Panc1 (cell line): ENCODE data around the gene ASIC3. TPM values are rescaled to one million over a fixed set of nuclear protein-coding genes. Genes with fewer than 3 reads are reported as not detected.
A peak's percentile ranks its signal among the peaks of the same experiment; 100 is the strongest.

ENCODE experiments used
- ATAC-seq: fragments of 200-7000 bp; cut with Tn5 transposase; 2 replicates; pipeline ENCODE4 v1.9.1; 2020; ENCODE audit warnings: mild to moderate bottlenecking, moderate library complexity
- BruUV-seq: library from RNA; stranded (reverse); fragments of 400-500 nt; replicated peaks from 2 replicates; lab custom pipeline; 2021; lab: Mats Ljungman, UMichigan
- CTCF ChIA-PET: fragments of 300-600 bp; sonication (Branson Sonifier 250); formaldehyde crosslinking; loops from one replicate; lab custom pipeline; 2022; ENCODE audit warnings: antibody characterized with exemption; lab: Charles Lee
- POLR2A ChIA-PET: fragments of 300-600 bp; sonication (Branson Sonifier 250); formaldehyde crosslinking; loops from one replicate; lab custom pipeline; 2022; ENCODE audit warnings: antibody characterized with exemption; lab: Charles Lee
- DNase-seq: peaks from one replicate; pipeline ENCODE4 v3.0.0-alpha.2; 2010; ENCODE audit warnings: low read depth, low spot score
- H3K27ac ChIP-seq: 2 replicates; pipeline ENCODE4 v1.5.1; 2011; ENCODE audit warnings: mild to moderate bottlenecking, low read length, inconsistent platforms
- H3K27me3 ChIP-seq: fragments of 200-500 bp; sonication (Bioruptor generic); 2 replicates; pipeline ENCODE4 v1.6.0; 2014; ENCODE audit warnings: low read length, inconsistent platforms; ENCODE audit not compliant: control insufficient read depth, insufficient read depth
- H3K36me3 ChIP-seq: fragments of 200-500 bp; sonication (Bioruptor generic); 2 replicates; pipeline ENCODE4 v1.5.1; 2014; ENCODE audit warnings: inconsistent platforms, mild to moderate bottlenecking, low read length, moderate library complexity; ENCODE audit not compliant: control insufficient read depth, insufficient read depth
- H3K4me1 ChIP-seq: 2 replicates; pipeline ENCODE4 v1.5.1; 2011; ENCODE audit warnings: inconsistent platforms, mild to moderate bottlenecking, low read length, moderate library complexity; ENCODE audit not compliant: control insufficient read depth, insufficient read depth
- H3K4me3 ChIP-seq, 2 experiments: 2 replicates each; pipeline ENCODE4 v1.5.1; 2011 to 2012; ENCODE audit warnings: low read depth in 2 of 2, low read length in 2 of 2, mild to moderate bottlenecking in 2 of 2, inconsistent platforms in 1 of 2, moderate library complexity in 1 of 2
- H3K9me3 ChIP-seq: fragments of 200-500 bp; sonication (Bioruptor generic); 2 replicates; pipeline ENCODE4 v1.5.1; 2014; ENCODE audit warnings: low read depth, mild to moderate bottlenecking, inconsistent platforms, low read length, moderate library complexity; ENCODE audit not compliant: control insufficient read depth, insufficient read depth
- POLR2AphosphoS5 ChIP-seq: IDR thresholded peaks from 2 replicates; pipeline ENCODE4 v1.6.1; 2012; ENCODE audit warnings: mild to moderate bottlenecking, low read depth, low read length, moderate library complexity
- SIN3A ChIP-seq: IDR thresholded peaks from 2 replicates; pipeline ENCODE4 v1.6.1; 2012; ENCODE audit warnings: low read depth, mild to moderate bottlenecking, low read length, moderate library complexity, borderline replicate concordance; ENCODE audit not compliant: insufficient read depth
- TCF7L2 ChIP-seq: IDR thresholded peaks from 2 replicates; pipeline ENCODE4 v1.6.1; 2011; ENCODE audit warnings: mild to moderate bottlenecking, low read depth, low read length, inconsistent platforms
- in situ Hi-C: cut with HindIII; loops from 2 replicates; pipeline ENCODE4 v1.10.0; 2016; ENCODE audit warnings: low sequenced_read_pairs, low pct_unique_long_range_greater_than_20kb
- intact Hi-C: fragments of 100-400 bp; cut with micrococcal nuclease; formaldehyde crosslinking; loops from one replicate; pipeline ENCODE4 v1.10.0; 2022; ENCODE audit not compliant: unreplicated experiment
- total RNA-seq: library from RNA; stranded (reverse); gene quantifications from one replicate; pipeline ENCODE4 v1.2.1, GENCODE V29; 2021; ENCODE audit not compliant: unreplicated experiment

ASIC3 gene
- total RNA-seq, 1 experiment from 2014 or later: 1.3 TPM

- ATAC-seq: peak; percentile 5; the same call in 1 of the 2 replicates
- BruUV-seq: no TSS peak
- Histone ChIP-seq H3K4me3 (peak overlapping the region; percentile 74 to 93), H3K4me1 (peaks cover 50% of the 10 kb centered on the region), H3K9me3 (no peaks in the 10 kb centered on the region), H3K36me3 (no peaks in the 10 kb centered on the region), H3K27me3 (no peaks in the 10 kb centered on the region), H3K27ac (peak overlapping the region; percentile 91)
- POLR2A ChIA-PET: interaction anchor here (1.0 kb wide), 1 partner anchor 9 kb away, joined by 4 read pairs; no protein-coding TSS in a partner anchor
- in situ Hi-C loops: no loop called here
- intact Hi-C loops: no loop called here
- DNase-seq: no peak
- CTCF ChIA-PET: interaction anchor here (0.6 to 0.9 kb wide), 2 partner anchors 19 to 72 kb away, joined by 3 to 5 read pairs; no protein-coding TSS in a partner anchor
- TF ChIP-seq SIN3A (no peak; the same call in 1 of the 2 replicates), POLR2AphosphoS5 (peak; percentile 5; the same call in 1 of the 2 replicates)
Measured at GRCh38 chr7:151081170-151082101, 33.1 kb downstream of the ASIC3 start.

- intact Hi-C loops (no loop called here), in situ Hi-C loops (no loop called here)
- POLR2A ChIA-PET: interaction anchor here (0.6 to 0.7 kb wide), 2 partner anchors 28 to 284 kb away, joined by 3 read pairs; no protein-coding TSS in a partner anchor
- Histone ChIP-seq H3K4me3 (peak overlapping the region; percentile 74 to 93), H3K27ac (peak overlapping the region; percentile 91), H3K27me3 (no peaks in the 10 kb centered on the region), H3K4me1 (peaks cover 41% of the 10 kb centered on the region), H3K9me3 (no peaks in the 10 kb centered on the region), H3K36me3 (no peaks in the 10 kb centered on the region)
- CTCF ChIA-PET: interaction anchor here (0.6 kb wide), 1 partner anchor 22 kb away, joined by 3 read pairs; no protein-coding TSS in a partner anchor
- ATAC-seq: no peak
- TSS peak; percentile 87 for BruUV-seq
- DNase-seq: no peak
- no peak for TF ChIP-seq TCF7L2
- 0 out of 2 replicates have a peak, but pooled peaks have one; percentile 12 for TF ChIP-seq POLR2AphosphoS5
Measured at GRCh38 chr7:151082141-151083070, 34.1 kb downstream of the ASIC3 start.

- H3K27ac ChIP-seq: peak within 1 kb of the TSS; percentile 91
- ATAC-seq: peak; percentile 52
- no peaks in the 10 kb centered on the region; the same call in 1 of the 2 replicates for H3K36me3 ChIP-seq
- peak within 1 kb of the TSS; percentile 74 to 93 for H3K4me3 ChIP-seq
- TF ChIP-seq SIN3A (no peak), POLR2AphosphoS5 (0 out of 2 replicates have a peak, but pooled peaks have one; percentile 24)
- no peak for DNase-seq
- intact Hi-C loops (no loop called here), in situ Hi-C loops (no loop called here)
- H3K27me3 ChIP-seq: no peaks in the 10 kb centered on the region
- CTCF ChIA-PET: no interaction called here
- H3K4me1 ChIP-seq: peaks cover 38% of the 10 kb centered on the region
- H3K9me3 ChIP-seq: no peaks in the 10 kb centered on the region
- no TSS peak for BruUV-seq
- POLR2A ChIA-PET: interaction anchor here (0.6 to 0.7 kb wide), 2 partner anchors 22 to 284 kb away, joined by 3 to 4 read pairs; no protein-coding TSS in a partner anchor
Measured at GRCh38 chr7:151083071-151083823, 34.9 kb downstream of the ASIC3 start, which contains the start of gene TMUB1. TMUB1 (minus strand) TSS chr7:151083493; CDS start chr7:151082563, 930 bp downstream.
